ENCODE results near the gene SP140L.
"Not testable (repeated sequence)": the region's sequence is repeated elsewhere in the genome, so short reads cannot be mapped to it uniquely, and the experiment has no call there.

SP140L gene

GRCh38 chr2:230425377-230425776 is 98.4 kb downstream of the SP140L start:
- FAIRE-seq, result no peak

- FAIRE-seq, result no peak
Measured at GRCh38 chr2:230429513-230429912, 102.5 kb downstream of the SP140L start.

- no peak for FAIRE-seq
Measured at GRCh38 chr2:230430957-230431910, 104.2 kb downstream of the SP140L start.

GRCh38 chr2:230434677-230435324 is 107.8 kb downstream of the SP140L start:
- FAIRE-seq, result no peak

GRCh38 chr2:230435431-230435830 is 108.4 kb downstream of the SP140L start:
- peak; percentile 72 for FAIRE-seq

GRCh38 chr2:230439121-230439520 is 112.1 kb downstream of the SP140L start:
- FAIRE-seq, result not testable (repeated sequence)

GRCh38 chr2:230439590-230439989 is 112.6 kb downstream of the SP140L start:
- FAIRE-seq, result no peak

GRCh38 chr2:230441227-230441897 is 114.4 kb downstream of the SP140L start:
- no peak for FAIRE-seq

- FAIRE-seq, result no peak
Measured at GRCh38 chr2:230443541-230443940, 116.5 kb downstream of the SP140L start.

- FAIRE-seq, result no peak
Measured at GRCh38 chr2:230444832-230445231, 117.8 kb downstream of the SP140L start.

- no peak for FAIRE-seq
Measured at GRCh38 chr2:230447036-230447435, 120.0 kb downstream of the SP140L start.

- no peak for FAIRE-seq
Measured at GRCh38 chr2:230447455-230448451, 120.8 kb downstream of the SP140L start.

GRCh38 chr2:230449901-230450467 is 123.0 kb downstream of the SP140L start:
- no peak for FAIRE-seq

GRCh38 chr2:230453006-230453405 is 126.0 kb downstream of the SP140L start:
- FAIRE-seq, result no peak

Measured in A204.1 (cell line).